GM12878 (cell line): Measurements from ENCODE around the gene ETV7. TPM values are rescaled to one million over a fixed set of nuclear protein-coding genes. Genes with fewer than 3 reads are reported as not detected.

ENCODE experiments used
- ATAC-seq: fragments of 200-7000 bp; cut with Tn5 transposase; 3 replicates; pipeline ENCODE4 v1.9.1; 2020; ENCODE audit warnings: mild to moderate bottlenecking, moderate library complexity
- BruUV-seq: library from RNA; stranded (reverse); fragments of 400-500 nt; replicated peaks from 2 replicates; lab custom pipeline; 2021; lab: Mats Ljungman, UMichigan
- CTCF ChIA-PET: fragments of 300-600 bp; sonication (Branson Sonifier 250); formaldehyde crosslinking; extraction: SDS; loops from one replicate; lab custom pipeline; 2021; ENCODE audit warnings: inconsistent platforms; lab: Yijun Ruan, JAX
- POLR2A ChIA-PET: fragments of 350-600 bp; formaldehyde crosslinking; extraction: SDS; loops from one replicate; lab custom pipeline; 2021; ENCODE audit warnings: inconsistent platforms; lab: Charles Lee
- RAD21 ChIA-PET: fragments of 300-600 bp; sonication (Branson Sonifier 250); formaldehyde crosslinking; loops from one replicate; lab custom pipeline; 2023; ENCODE audit warnings: antibody characterized with exemption; ENCODE audit not compliant: unreplicated experiment; lab: Charles Lee
- SMC1A ChIA-PET: fragments of 300-600 bp; sonication (Branson Sonifier 250); formaldehyde crosslinking; loops from one replicate; lab custom pipeline; 2023; ENCODE audit not compliant: unreplicated experiment, uncharacterized antibody; lab: Charles Lee
- DNase-seq: peaks from one replicate; pipeline ENCODE4 v3.0.0-alpha.2; 2011; ENCODE audit warnings: low read depth, low spot score
- FAIRE-seq: peaks from 3 replicates; lab custom pipeline; 2011; peaks lifted over from hg19 to GRCh38; lab: Jason Lieb, UNC
- H2AFZ ChIP-seq: 2 replicates; pipeline ENCODE4 v1.6.0; 2011; ENCODE audit warnings: low read depth, low read length, control low read depth; ENCODE audit not compliant: control insufficient read depth
- H3K27ac ChIP-seq: 2 replicates; pipeline ENCODE4 v1.5.1; 2011; ENCODE audit warnings: control low read depth; ENCODE audit not compliant: control insufficient read depth, insufficient read depth
- H3K27me3 ChIP-seq, 2 experiments: replicated peaks in 1 of 2; 2 replicates each; pipeline versions ENCODE4 v1.6.0 to v1.6.1; 2011; ENCODE audit warnings: low read length in 1 of 2; ENCODE audit not compliant: control insufficient read depth in 2 of 2, insufficient read depth in 2 of 2
- H3K36me3 ChIP-seq, 2 experiments: 2 replicates each; pipeline ENCODE4 v1.5.1; 2011; ENCODE audit warnings: low read length in 1 of 2; ENCODE audit not compliant: control insufficient read depth in 2 of 2, insufficient read depth in 2 of 2
- H3K4me1 ChIP-seq: 2 replicates; pipeline ENCODE4 v1.6.1; 2011; ENCODE audit warnings: mild to moderate bottlenecking, low read length, moderate library complexity, mixed read lengths; ENCODE audit not compliant: control insufficient read depth, insufficient read depth
- H3K4me2 ChIP-seq: 2 replicates; pipeline ENCODE4 v1.6.0; 2011; ENCODE audit warnings: control low read depth; ENCODE audit not compliant: control insufficient read depth, insufficient read depth
- H3K4me3 ChIP-seq: fragments of 200-600 bp; sonication (generic); 2 replicates; pipeline ENCODE4 v1.5.1; 2016
- H3K79me2 ChIP-seq: 2 replicates; pipeline ENCODE4 v1.6.0; 2011; ENCODE audit warnings: low read length; ENCODE audit not compliant: control insufficient read depth, insufficient read depth
- H3K9ac ChIP-seq: 2 replicates; pipeline ENCODE4 v1.8.0; 2011; ENCODE audit warnings: low read length, control low read depth, mixed read lengths; ENCODE audit not compliant: control insufficient read depth, insufficient read depth
- H3K9me3 ChIP-seq: replicated peaks from 3 replicates; pipeline ENCODE4 v1.5.1; 2011; ENCODE audit warnings: mild to moderate bottlenecking, low read length; ENCODE audit not compliant: control insufficient read depth, insufficient read depth
- H4K20me1 ChIP-seq: 2 replicates; pipeline ENCODE4 v1.6.0; 2011; ENCODE audit not compliant: control insufficient read depth, insufficient read depth
- BRCA1 ChIP-seq: IDR thresholded peaks from 2 replicates; pipeline ENCODE4 v1.6.1; 2011; ENCODE audit warnings: low read depth, low read length, improper control_type of control experiment
- EGR1 ChIP-seq, 2 experiments: IDR thresholded peaks; 1 replicate in 1 of 2; 2 replicates in 1 of 2; pipeline ENCODE4 v1.6.1; 2011 to 2012; ENCODE audit warnings: low read depth in 2 of 2, low read length in 2 of 2, borderline replicate concordance in 1 of 2, mild to moderate bottlenecking in 1 of 2, moderate library complexity in 1 of 2
- ETV6 ChIP-seq, 2 experiments: fragments of 450-650 bp in 1 of 2; IDR thresholded peaks in 1 of 2; conservative IDR thresholded peaks in 1 of 2; 2 replicates each; pipeline ENCODE4 v1.6.1; 2014; ENCODE audit warnings: antibody characterized with exemption in 1 of 2, borderline replicate concordance in 1 of 2, low read depth in 1 of 2, mild to moderate bottlenecking in 1 of 2, moderate library complexity in 1 of 2
- GABPA ChIP-seq: IDR thresholded peaks from 2 replicates; pipeline ENCODE4 v1.6.1; 2014; ENCODE audit warnings: antibody characterized with exemption, low read depth, mild to moderate bottlenecking, inconsistent platforms
- KDM1A ChIP-seq: fragments of 200-600 bp; sonication (generic); IDR thresholded peaks from 2 replicates; pipeline ENCODE4 v1.6.1; 2016; ENCODE audit warnings: borderline replicate concordance
- MAX ChIP-seq: IDR thresholded peaks from 2 replicates; pipeline ENCODE4 v1.6.1; 2012; ENCODE audit warnings: low read depth, low read length, improper control_type of control experiment
- PRDM15 ChIP-seq: fragments of 450-650 bp; formaldehyde crosslinking; IDR thresholded peaks from 2 replicates; pipeline ENCODE4 v1.4.0; 2020; ENCODE audit warnings: mild to moderate bottlenecking, moderate library complexity
- RAD51 ChIP-seq: fragments of 450-650 bp; IDR thresholded peaks from 2 replicates; pipeline ENCODE4 v1.6.1; 2016; ENCODE audit warnings: moderate library complexity, mild to moderate bottlenecking, inconsistent platforms
- RELA ChIP-seq: fragments of 450-650 bp; IDR thresholded peaks from 2 replicates; pipeline ENCODE4 v1.8.0; 2014; ENCODE audit warnings: borderline replicate concordance; ENCODE audit not compliant: partially characterized antibody
- YBX1 ChIP-seq: fragments of 450-650 bp; IDR thresholded peaks from 2 replicates; pipeline ENCODE4 v1.6.1; 2016; ENCODE audit warnings: antibody characterized with exemption
- ZSCAN29 ChIP-seq: fragments of 450-650 bp; IDR thresholded peaks from 2 replicates; pipeline ENCODE4 v1.6.1; 2017; ENCODE audit warnings: mild to moderate bottlenecking, moderate library complexity
- WGBS: methylation state at CpG from one replicate; pipeline ENCODE4 v1.1.6; 2016; ENCODE audit warnings: low lambda C conversion rate; ENCODE audit not compliant: insufficient replicate concordance, insufficient coverage; ENCODE audit errors: missing lambda C conversion rate; 5-methylcytosine and 5-hydroxymethylcytosine counted together
- in situ Hi-C: fragments of 300-500 bp; cut with MboI; formaldehyde crosslinking; loops from 9 replicates; pipeline ENCODE4 v1.14.3; 2018; ENCODE audit warnings: mixed read lengths
- intact Hi-C: fragments of 100-400 bp; cut with micrococcal nuclease; formaldehyde crosslinking; loops from one replicate; pipeline ENCODE4 v1.14.2; 2022; ENCODE audit not compliant: unreplicated experiment
- polyA plus RNA-seq, 11 experiments: library from polyadenylated mRNA; depleted of rRNA in 4 of 11; unstranded in 6 of 11; stranded (reverse) in 5 of 11; fragments of >200 nt; fragmentation: Nextera tagmentation in 4 of 11; fragmentation: Illumina TruSeq in 1 of 11; extraction: Ambion mirVana in 4 of 11; extraction: Trizol in 1 of 11; gene quantifications; 1 replicate in 1 of 11; 2 replicates in 10 of 11; pipeline versions ENCODE4 v1.2.1 to v1.2.3, GENCODE V29; 2011 to 2016; ENCODE audit warnings: inconsistent platforms in 2 of 11, missing spikeins in 2 of 11, low read depth in 1 of 11
- total RNA-seq, 4 experiments: library from RNA; depleted of rRNA in 3 of 4; stranded (reverse); fragments of >200 nt in 3 of 4; fragmentation: Illumina TruSeq in 1 of 4; extraction: Trizol in 1 of 4; gene quantifications; 2 replicates each; pipeline versions ENCODE4 v1.2.1 to v1.2.3, GENCODE V29; 2013 to 2021
- TF ChIP-seq, protein P1 (sequence below): fragments of 450-650 bp; IDR thresholded peaks from 2 replicates; pipeline ENCODE4 v1.6.1; 2016; ENCODE audit warnings: mild to moderate bottlenecking
- TF ChIP-seq, protein P2 (sequence below): IDR thresholded peaks from 2 replicates; pipeline ENCODE4 v1.6.1; 2011; ENCODE audit warnings: borderline replicate concordance, low read depth, mild to moderate bottlenecking, moderate library complexity, low read length; ENCODE audit not compliant: insufficient read depth, poor library complexity, severe bottlenecking

The ETV7 gene
- total and polyA plus RNA-seq, 10 of the 15 experiments (the other 5 are each of a cell fraction or from before 2014, with no cell fraction given), result 0.04 to 1.8 (median 1.3) TPM

DNA sequence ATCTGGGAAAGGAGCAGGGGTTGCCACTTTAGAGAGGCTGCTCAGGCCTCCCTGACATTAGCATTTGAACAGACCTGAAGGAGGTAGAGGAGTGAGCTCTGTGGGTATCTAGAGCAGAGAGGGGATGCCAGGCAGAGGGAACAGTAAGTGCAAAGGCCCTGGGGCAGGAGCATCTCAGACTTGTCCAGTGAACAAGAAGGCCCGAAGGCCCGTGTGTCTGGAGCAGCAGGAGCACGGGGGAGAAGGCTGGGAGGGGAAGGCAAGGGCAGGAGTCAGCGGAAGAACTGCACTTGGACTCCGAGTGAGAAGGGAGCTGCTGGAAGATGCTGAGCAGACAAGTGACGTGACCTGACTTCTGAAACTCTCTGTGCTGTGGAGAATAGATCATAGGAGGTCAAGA, 15.4 kb downstream of the ETV7 start (continued):
- TF ChIP-seq, protein P1, sequence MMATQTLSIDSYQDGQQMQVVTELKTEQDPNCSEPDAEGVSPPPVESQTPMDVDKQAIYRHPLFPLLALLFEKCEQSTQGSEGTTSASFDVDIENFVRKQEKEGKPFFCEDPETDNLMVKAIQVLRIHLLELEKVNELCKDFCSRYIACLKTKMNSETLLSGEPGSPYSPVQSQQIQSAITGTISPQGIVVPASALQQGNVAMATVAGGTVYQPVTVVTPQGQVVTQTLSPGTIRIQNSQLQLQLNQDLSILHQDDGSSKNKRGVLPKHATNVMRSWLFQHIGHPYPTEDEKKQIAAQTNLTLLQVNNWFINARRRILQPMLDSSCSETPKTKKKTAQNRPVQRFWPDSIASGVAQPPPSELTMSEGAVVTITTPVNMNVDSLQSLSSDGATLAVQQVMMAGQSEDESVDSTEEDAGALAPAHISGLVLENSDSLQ, result no peak
- TF ChIP-seq RELA (no peak), RAD51 (no peak)

- Histone ChIP-seq H3K9me3 (no peaks in the 10 kb centered on the region), H3K27ac (no peak overlapping the region), H3K4me2 (no peak overlapping the region), H4K20me1 (no peaks in the 10 kb centered on the region), H3K9ac (no peak overlapping the region), H3K79me2 (no peaks in the 10 kb centered on the region), H3K36me3 (no peaks in the 10 kb centered on the region; a peak in 1 of 4 replicates), H2AFZ (no peak overlapping the region), H3K27me3 (no peaks in the 10 kb centered on the region), H3K4me1 (peaks cover 12% of the 10 kb centered on the region), H3K4me3 (no peak overlapping the region)
- SMC1A ChIA-PET, result interaction anchor here (0.6 kb wide), 1 partner anchor 797 kb away, joined by 4 read pairs; no protein-coding TSS in a partner anchor
- TF ChIP-seq YBX1 (no peak), BRCA1 (no peak), MAX (no peak), PRDM15 (CRISPR knock-in tag) (no peak), ETV6 (conservative IDR thresholded peaks at IDR 0.05 in 1 of 2, IDR thresholded peaks at IDR 0.05 in 1 of 2; ENCODE audit: borderline replicate concordance in 1 of 2, low read depth in 1 of 2) (no peak), KDM1A (no peak), EGR1 (IDR thresholded peaks at IDR 0.05; ENCODE audit: borderline replicate concordance in 1 of 2, low read depth in 2 of 2, low read length in 2 of 2) (no peak), GABPA (no peak), ZSCAN29 (no peak)
- TF ChIP-seq, protein P2, sequence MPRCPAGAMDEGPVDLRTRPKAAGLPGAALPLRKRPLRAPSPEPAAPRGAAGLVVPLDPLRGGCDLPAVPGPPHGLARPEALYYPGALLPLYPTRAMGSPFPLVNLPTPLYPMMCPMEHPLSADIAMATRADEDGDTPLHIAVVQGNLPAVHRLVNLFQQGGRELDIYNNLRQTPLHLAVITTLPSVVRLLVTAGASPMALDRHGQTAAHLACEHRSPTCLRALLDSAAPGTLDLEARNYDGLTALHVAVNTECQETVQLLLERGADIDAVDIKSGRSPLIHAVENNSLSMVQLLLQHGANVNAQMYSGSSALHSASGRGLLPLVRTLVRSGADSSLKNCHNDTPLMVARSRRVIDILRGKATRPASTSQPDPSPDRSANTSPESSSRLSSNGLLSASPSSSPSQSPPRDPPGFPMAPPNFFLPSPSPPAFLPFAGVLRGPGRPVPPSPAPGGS, result no peak
- CTCF ChIA-PET, result no interaction called here
- no TSS peak for BruUV-seq
- RAD21 ChIA-PET, result no interaction called here
- WGBS, result 69% methylated on average over 9 of the region's 9 CpGs
- in situ Hi-C loops, result no loop called here
- intact Hi-C loops, result no loop called here
- no peak for FAIRE-seq
- no peak for ATAC-seq
- POLR2A ChIA-PET, result no interaction called here
- no peak for DNase-seq
Measured at GRCh38 chr6:36371211-36371610, 16.3 kb downstream of the ETV7 start.
